Muscle of arm (tissue), 12 donors: ENCODE data around the gene WHAMM. TPM values are rescaled to one million over a fixed set of nuclear protein-coding genes. Genes with fewer than 3 reads are reported as not detected.
"Not testable (repeated sequence)": the region's sequence is repeated elsewhere in the genome, so short reads cannot be mapped to it uniquely, and the experiment has no call there.

Source experiments
- DNase-seq: peaks from one replicate; pipeline ENCODE4 v3.0.0-alpha.2; 2013
- polyA plus RNA-seq, 12 donors: library from polyadenylated mRNA; unstranded; fragments of 120-200 nt; gene quantifications; one replicate each; pipeline ENCODE4 v1.2.1, GENCODE V29; 2013; ENCODE audit not compliant: insufficient read length in 12 of 12

WHAMM gene
- polyA plus RNA-seq, 12 donors, result 6.5 to 14.5 (median 11.3) TPM; not detected in 1

- DNase-seq, result no peak
Measured at GRCh38 chr15:82838096-82838735, 28.8 kb downstream of the WHAMM start.

- no peak for DNase-seq
Measured at GRCh38 chr15:82839136-82839535, 29.7 kb downstream of the WHAMM start.

- no peak for DNase-seq
Measured at GRCh38 chr15:82840166-82840565, 30.7 kb downstream of the WHAMM start.

- no peak for DNase-seq
Measured at GRCh38 chr15:82843566-82843965, 34.1 kb downstream of the WHAMM start.

GRCh38 chr15:82845686-82846085 lies 36.3 kb downstream of the WHAMM start:
- DNase-seq, result no peak

GRCh38 chr15:82846621-82847020 lies 37.2 kb downstream of the WHAMM start:
- DNase-seq, result no peak

- no peak for DNase-seq
Measured at GRCh38 chr15:82847703-82848102, 38.3 kb downstream of the WHAMM start.

- DNase-seq, result no peak
Measured at GRCh38 chr15:82848241-82848993, 39.0 kb downstream of the WHAMM start.

- DNase-seq, result peak; percentile 53
Measured at GRCh38 chr15:82849556-82850512, 40.4 kb downstream of the WHAMM start.

GRCh38 chr15:82850731-82851130 lies 41.3 kb downstream of the WHAMM start:
- DNase-seq, result no peak

- DNase-seq, result no peak
Measured at GRCh38 chr15:82851306-82851850, 42.0 kb downstream of the WHAMM start.

GRCh38 chr15:82851981-82852511 lies 42.6 kb downstream of the WHAMM start:
- DNase-seq, result no peak

GRCh38 chr15:82852941-82853561 lies 43.6 kb downstream of the WHAMM start:
- DNase-seq, result no peak

GRCh38 chr15:82854554-82854953 lies 45.1 kb downstream of the WHAMM start:
- no peak for DNase-seq

- DNase-seq, result no peak
Measured at GRCh38 chr15:82855286-82856100, 46.1 kb downstream of the WHAMM start.

GRCh38 chr15:82856397-82857170 lies 47.2 kb downstream of the WHAMM start:
- no peak for DNase-seq

GRCh38 chr15:82858932-82859331 lies 49.5 kb downstream of the WHAMM start:
- no peak for DNase-seq

- DNase-seq, result no peak
Measured at GRCh38 chr15:82862886-82863285, 53.5 kb downstream of the WHAMM start.

- no peak for DNase-seq
Measured at GRCh38 chr15:82864967-82865366, 55.5 kb downstream of the WHAMM start.

- not testable (repeated sequence) for DNase-seq
Measured at GRCh38 chr15:82865581-82865980, 56.2 kb downstream of the WHAMM start.
